Testis (tissue), 2 donors: ENCODE data around the gene GSG1L.

Experiments
- CTCF ChIP-seq, 3 experiments: fragments of 450-650 bp in 2 of 3; fragments of 200-600 bp in 1 of 3; sonication (generic) in 1 of 3; IDR thresholded peaks; one replicate each; pipeline ENCODE4 v1.5.1; 2016 to 2019; ENCODE audit warnings: antibody characterized with exemption in 3 of 3, mild to moderate bottlenecking in 2 of 3, moderate library complexity in 1 of 3
- POLR2A ChIP-seq: fragments of 450-650 bp; IDR thresholded peaks from one replicate; pipeline ENCODE4 v1.6.1; 2017; ENCODE audit warnings: antibody characterized with exemption, mild to moderate bottlenecking, moderate library complexity

- TF ChIP-seq CTCF (IDR thresholded peaks at IDR 0.05) = no peak
- TF ChIP-seq POLR2A = no peak
Measured at GRCh38 chr16:27756206-27756970, 307.1 kb downstream of the GSG1L start.
